ENCODE results near the gene SLC46A2.

Gene SLC46A2

GRCh38 chr9:112884721-112885120, 6.0 kb downstream of the SLC46A2 start:
- DNase-seq, result no peak

- no peak for DNase-seq
Observed at GRCh38 chr9:112884101-112884500, 6.6 kb downstream of the SLC46A2 start.

DNA sequence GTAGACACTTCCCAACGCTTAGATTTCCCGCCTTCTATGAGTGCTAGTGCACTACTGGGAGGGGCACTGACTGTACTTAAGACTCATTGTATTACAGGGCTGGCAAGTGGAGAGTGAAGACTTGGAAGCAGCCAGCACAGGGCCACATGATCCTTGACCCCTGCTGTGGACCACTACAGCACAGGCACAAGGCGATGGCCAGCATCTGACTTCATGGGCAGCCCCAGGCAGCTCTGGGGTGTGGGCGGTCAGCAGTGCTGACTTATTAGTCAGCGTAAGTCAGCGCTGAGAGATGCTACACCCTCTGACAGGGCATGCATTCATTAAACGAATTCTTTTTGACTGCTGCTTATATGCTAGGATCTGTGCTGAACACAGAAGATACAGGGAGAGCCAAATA, 9.3 kb downstream of the SLC46A2 start:
- DNase-seq, result no peak

- DNase-seq, result no peak
Observed at GRCh38 chr9:112880650-112881049, 10.0 kb downstream of the SLC46A2 start.

GRCh38 chr9:112878752-112879151, 11.9 kb downstream of the SLC46A2 start:
- DNase-seq, result no peak

GRCh38 chr9:112873773-112874405, 16.8 kb downstream of the SLC46A2 start:
- no peak for DNase-seq

DNA sequence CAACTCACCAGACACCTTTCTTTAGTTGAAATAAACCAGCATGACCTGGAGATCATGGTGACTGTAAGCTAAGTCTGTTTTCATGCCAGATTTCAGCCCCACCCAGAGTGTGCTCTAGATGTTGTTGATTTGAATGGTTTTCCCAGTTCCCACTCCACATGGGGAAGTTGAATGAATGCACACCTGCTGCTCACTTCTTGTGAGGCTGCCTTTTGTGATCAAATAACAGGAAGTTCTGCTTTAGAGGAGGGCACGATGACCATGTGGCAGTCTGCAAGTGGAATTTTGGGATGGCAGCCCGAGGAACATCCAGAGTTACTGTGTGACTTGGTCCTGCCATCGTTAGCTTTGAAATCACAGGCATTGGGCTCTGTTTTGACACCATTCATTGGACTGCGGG, 18.7 kb downstream of the SLC46A2 start:
- no peak for DNase-seq

DNA sequence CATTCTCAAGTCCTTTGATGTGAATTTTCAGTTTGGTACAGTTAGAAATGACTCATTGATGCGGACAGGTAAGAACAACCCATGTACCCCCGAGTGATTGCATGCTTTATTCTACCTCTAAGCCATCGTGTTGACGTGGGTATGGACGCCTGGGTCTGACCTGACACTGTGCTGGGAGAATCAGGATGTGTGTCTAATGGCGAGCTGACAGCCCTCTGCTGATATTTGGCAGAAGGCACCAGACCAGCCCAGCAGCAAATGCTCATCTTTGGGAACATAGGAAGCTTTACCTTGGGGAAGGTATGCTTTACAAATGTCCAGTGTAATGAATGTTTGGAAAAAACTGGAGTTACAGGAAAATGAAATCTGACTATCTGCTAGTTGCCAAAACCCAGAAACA, 20.1 kb downstream of the SLC46A2 start:
- no peak for DNase-seq

GRCh38 chr9:112869917-112870316, 20.8 kb downstream of the SLC46A2 start:
- no peak for DNase-seq

DNA sequence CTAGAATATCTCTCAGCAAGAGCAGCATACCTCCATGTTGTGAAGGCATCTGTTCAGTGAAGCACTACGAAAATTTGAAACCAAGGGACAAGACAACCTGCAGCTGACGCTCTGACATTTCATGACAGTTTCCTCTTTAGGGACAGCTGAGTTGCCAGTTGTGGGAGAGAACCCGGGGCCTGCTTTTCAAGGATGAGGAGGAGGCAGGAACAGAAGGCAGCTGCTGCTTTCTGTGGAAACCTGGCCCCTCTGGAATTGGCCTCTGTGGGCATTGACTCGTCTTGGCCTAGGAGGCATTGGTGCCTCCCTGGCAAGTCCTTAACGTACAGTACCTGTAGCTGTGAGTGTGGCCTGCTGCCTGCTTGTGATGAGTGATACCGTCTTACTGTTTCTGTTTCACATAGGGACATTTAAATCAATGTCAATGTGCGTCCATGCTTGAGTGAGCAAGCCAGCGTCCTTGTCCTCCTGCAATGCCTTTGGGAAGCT, 21.6 kb downstream of the SLC46A2 start:
- no peak for DNase-seq

GRCh38 chr9:112868461-112868860, 22.2 kb downstream of the SLC46A2 start:
- no peak for DNase-seq

DNA sequence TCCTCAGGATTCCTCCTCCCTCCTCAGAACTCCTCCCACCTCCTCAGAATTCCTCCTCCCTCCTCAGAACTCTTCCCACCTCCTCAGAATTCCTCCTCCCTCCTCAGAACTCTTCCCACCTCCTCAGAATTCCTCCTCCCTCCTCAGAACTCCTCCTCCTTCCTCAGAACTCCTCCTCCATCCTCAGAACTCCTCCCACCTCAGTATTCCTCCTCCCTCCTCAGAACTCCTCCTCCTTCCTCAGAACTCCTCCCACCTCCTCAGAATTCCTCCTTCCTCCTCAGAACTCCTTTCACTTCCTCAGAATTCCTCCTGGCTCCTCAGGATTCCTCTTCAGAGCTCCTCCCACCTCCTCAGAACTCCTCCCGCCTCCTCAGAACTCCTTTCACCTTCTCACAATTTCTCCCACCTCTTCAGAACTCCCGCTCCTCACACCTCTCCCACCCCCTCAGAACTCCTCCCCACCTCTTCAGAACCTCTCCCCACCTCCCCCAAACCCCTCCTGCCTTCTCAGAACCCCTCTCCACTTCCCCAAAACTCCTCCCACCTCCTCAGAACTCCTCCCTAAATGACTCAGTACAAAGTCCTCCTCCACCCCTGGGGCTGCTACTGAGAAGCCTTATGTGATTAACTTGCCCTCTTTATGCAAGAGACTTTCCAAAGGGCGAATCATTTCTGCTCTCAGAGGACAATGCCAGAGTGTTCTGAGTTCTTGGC, 23.2 kb downstream of the SLC46A2 start:
- no peak for DNase-seq

GRCh38 chr9:112866662-112867274, 23.9 kb downstream of the SLC46A2 start:
- no peak for DNase-seq

DNA sequence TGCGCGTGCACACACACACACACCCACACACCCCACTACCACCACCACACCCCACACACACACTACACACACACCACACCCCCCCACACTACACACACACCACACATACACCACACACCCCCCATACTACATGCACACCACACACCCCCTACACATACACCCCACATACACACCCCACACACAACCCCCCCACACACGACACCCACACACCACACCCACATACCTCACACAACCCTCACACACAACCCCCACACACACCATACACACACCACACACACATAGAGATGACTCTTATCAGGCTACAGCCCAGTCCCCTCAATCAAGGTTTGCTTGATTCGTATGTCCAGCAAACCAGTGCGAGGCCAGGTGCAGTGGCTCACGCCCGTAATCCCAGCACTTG, 25.7 kb downstream of the SLC46A2 start:
- no peak for DNase-seq

- DNase-seq, result no peak
Observed at GRCh38 chr9:112864403-112864802, 26.3 kb downstream of the SLC46A2 start.

DNA sequence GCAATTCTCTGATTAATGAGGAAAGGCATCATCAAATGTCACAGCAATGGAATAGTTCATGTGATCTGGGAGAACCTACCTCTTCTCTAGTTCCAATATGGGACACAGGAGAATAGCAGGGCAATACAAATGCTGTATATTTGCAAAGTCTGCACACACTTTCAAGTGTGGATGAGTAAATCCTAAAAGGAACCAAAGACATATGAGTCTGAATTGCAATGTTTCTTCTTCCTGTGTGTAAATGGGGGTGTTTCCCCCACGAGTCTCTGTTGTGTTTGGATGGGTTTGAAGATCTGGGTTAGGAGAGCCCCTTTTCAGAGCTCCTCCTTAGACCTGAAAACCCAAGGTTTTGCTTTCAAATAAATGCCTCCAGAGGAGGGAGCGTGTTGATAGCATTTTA, 26.9 kb downstream of the SLC46A2 start:
- DNase-seq, result no peak

GRCh38 chr9:112863214-112863613, 27.5 kb downstream of the SLC46A2 start:
- no peak for DNase-seq

DNA sequence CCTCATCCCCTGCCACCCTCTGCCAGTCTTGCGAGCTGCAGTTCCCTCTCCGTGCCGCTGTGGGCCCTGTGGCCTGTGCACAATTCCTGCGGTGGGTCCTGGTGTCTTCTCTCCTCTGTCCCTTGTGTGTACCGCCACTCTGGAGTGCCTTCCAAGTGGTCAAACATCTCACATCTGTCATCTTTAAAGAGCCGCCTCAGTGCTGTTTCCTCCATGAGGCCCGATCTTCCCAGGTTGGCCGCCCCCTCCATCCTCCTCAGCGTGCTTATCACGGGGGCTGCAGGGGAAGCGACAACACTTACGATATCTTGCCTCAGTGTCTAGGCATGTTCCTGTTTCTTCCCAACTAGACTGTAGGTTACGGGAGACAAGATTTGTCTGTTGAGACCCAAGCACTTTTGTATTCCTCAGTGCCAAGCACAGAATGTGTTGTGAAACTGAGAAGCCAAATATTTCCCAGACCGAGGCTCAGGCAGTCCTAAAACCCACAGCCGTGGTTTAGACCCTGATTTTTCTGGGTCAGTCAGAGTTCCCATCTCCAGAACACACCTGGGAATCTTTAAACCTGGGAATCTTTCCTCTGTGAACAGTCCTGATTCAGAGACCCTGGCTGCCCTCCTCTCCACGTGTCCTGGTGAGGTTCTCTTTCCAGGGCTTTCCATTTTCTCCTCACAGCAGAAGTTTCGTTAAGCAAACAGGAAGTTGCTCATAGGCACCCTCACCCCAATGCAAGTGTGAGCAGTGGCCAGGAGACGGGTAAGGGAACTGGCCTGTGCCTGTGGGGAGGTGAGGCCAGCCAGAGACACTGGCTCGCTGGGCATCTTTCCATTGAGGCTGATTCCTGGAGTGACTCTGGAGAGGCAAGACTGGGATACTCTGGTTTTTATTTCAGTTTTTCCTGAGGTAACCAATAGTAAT, 28.8 kb downstream of the SLC46A2 start:
- DNase-seq, result no peak

DNA sequence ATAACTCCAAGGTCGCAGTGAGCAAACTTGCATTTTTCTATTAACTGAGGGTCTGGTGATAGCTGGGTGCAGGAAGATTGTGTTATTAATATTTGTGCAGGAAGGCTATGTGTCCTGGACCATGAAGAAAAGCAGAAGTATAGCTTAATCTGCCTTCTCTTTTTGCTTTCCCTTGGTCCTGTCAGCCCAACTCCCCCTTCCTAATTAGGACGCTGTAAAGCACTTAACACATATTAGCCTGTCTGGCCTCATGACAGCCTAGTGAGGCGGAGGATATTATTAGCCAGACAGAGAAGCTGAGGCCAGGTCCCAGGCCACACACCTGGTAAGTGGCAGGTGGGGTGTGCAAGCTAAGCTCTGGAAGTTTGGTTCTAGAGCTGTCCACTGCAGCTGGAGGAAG, 29.5 kb downstream of the SLC46A2 start:
- no peak for DNase-seq

DNA sequence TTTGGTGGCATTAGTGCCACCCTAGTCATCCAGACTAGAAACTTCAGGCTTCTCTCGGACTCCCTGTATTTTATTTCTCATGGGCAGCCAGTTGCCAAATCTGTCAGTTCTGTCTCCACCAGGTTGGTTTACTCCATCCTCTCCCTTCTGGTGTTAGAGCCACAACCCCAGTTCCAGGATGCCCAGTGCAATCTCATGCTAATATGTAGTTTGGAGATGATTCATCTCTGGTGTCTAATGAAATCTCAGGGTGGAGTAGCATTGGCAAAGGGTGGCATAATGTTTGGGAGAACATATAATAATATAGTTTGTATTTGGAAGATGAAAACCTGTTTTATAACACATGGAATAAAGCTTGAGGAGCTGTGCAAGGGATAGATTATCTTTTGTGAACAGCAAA, 30.2 kb downstream of the SLC46A2 start:
- DNase-seq, result no peak

DNA sequence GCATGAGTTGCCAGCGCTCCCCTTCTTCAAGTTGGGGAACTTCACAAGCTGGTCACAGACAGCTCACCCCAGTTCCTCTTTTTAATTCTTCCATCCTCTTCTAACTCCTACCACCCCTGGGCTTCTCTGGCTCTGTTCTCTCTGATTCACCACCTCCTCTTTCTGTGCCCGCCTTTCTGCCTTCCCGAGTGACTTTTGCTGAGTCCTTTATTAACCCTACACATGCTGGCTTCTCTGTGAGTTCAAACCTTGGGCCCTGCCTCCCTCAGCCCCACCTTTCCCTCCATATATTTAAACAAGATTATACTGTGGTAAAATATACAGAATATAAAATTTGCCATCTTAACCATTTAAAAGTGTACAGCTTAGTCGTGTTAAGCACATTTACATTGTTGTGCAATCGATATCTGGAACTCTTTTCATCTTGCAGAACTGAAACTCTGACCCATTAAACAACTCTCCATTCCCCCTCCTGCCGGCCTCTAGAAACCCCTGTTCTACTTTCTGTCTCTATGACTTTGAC, 32.0 kb downstream of the SLC46A2 start:
- no peak for DNase-seq

- no peak for DNase-seq
Observed at GRCh38 chr9:112858005-112858404, 32.7 kb downstream of the SLC46A2 start.

DNA sequence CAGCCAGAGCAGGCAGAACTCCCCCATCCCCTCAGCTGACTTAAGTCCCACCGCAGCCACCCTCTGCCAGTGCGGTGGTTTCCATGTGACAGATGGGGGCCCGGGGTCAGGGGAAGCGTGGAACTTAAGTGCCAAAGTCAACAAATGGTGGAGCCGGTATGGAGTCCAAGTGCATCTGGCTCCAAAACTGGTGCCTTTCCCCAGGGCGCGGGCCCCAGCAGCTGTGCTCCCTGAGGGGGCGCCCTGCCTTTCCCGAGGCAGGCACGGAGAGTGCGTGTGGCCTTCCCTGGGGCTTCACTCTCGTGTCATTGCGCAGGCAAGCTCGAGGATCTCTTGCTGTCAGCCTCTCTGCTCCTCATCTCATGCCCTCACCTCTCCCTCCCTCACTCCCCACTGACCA, 33.8 kb downstream of the SLC46A2 start:
- peak; percentile 4 for DNase-seq
